ENCODE data around the gene BLMH. TPM values are rescaled to one million over a fixed set of nuclear protein-coding genes. Genes with fewer than 3 reads are reported as not detected.

Gene BLMH
- total RNA-seq, 1 donor from 2014 or later = 40.0 TPM

Small RNA genes lying within 50 kb of the gene (small RNA-seq; reads per million reads assigned to genes)
- gene RF00154 (ENCODE audit: low replicate concordance) (15.9 reads per million, percentile 94 among the genes with 10 or more reads in this experiment), gene RNU6-1267P (ENCODE audit: low replicate concordance) (not detected)

Other genes with a start within 250 kb of the BLMH start
- gene NSRP1, start 175.1 kb downstream of the BLMH start, total RNA-seq = 19.9 TPM
- 0.72 TPM for gene SLC6A4, start 56.2 kb downstream of the BLMH start, total RNA-seq
- not detected for gene TMIGD1, start 42.1 kb upstream of the BLMH start, total RNA-seq
- 107 TPM for gene CPD, start 87.0 kb upstream of the BLMH start, total RNA-seq
- gene GOSR1, start 185.5 kb upstream of the BLMH start, total RNA-seq = 50.7 TPM